Choroid plexus epithelial cell (primary cell): ENCODE results near the gene THSD7A.

Experiments used
- DNase-seq: peaks from one replicate; pipeline ENCODE4 v3.0.0-alpha.2; 2010; ENCODE audit warnings: low read depth
- H3K4me3 ChIP-seq: 2 replicates; pipeline ENCODE4 v1.5.1; 2011; ENCODE audit warnings: low read depth, mild to moderate bottlenecking, control low read depth, low read length, moderate library complexity
- TF ChIP-seq, protein P1 (sequence below): conservative IDR thresholded peaks from 2 replicates; pipeline ENCODE4 v1.5.1; 2011; ENCODE audit warnings: low read depth, mild to moderate bottlenecking, control low read depth, inconsistent platforms, low read length, moderate library complexity

The THSD7A gene

DNA sequence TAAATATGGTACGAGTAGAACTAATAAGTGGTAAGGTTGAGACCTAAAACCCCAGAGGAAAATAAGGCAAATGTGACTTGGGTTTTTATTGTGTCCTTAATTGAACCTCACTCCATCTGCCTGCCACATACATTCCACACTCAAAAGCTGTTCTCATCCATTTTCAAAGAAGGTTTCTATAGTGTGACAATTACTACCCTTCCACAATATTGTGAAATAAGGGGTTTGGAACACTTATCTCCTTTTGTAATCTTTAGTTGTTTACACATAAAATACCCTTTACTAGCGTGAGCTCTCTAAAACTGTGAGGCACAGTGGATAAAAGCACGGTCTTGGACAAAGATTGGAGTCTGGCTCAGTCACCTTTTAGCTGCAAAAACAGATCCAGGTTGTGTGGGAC lies 166.6 kb downstream of the THSD7A start:
- no peak overlapping the region for H3K4me3 ChIP-seq
- peak; percentile 18 for DNase-seq
- TF ChIP-seq, protein P1, sequence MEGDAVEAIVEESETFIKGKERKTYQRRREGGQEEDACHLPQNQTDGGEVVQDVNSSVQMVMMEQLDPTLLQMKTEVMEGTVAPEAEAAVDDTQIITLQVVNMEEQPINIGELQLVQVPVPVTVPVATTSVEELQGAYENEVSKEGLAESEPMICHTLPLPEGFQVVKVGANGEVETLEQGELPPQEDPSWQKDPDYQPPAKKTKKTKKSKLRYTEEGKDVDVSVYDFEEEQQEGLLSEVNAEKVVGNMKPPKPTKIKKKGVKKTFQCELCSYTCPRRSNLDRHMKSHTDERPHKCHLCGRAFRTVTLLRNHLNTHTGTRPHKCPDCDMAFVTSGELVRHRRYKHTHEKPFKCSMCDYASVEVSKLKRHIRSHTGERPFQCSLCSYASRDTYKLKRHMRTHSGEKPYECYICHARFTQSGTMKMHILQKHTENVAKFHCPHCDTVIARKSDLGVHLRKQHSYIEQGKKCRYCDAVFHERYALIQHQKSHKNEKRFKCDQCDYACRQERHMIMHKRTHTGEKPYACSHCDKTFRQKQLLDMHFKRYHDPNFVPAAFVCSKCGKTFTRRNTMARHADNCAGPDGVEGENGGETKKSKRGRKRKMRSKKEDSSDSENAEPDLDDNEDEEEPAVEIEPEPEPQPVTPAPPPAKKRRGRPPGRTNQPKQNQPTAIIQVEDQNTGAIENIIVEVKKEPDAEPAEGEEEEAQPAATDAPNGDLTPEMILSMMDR, result no peak

DNA sequence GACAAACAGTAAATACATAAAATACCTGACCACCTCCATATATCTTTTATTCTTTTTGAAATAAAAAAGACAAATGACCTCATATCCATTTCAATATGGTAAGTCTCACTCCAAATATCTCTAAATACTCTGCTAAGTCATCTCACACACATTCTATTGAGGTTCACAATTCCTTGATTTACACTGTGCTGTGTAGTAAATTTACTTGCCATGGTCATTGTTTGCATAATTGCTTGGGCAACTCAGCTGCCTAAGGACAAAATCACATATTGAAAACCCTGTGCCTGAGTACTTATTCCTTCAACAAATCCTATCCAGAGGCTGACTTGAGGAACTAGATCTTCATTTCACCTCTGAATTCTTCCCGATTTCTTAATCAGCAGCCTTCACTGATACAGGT lies 176.4 kb downstream of the THSD7A start:
- TF ChIP-seq, protein P1, result no peak

DNA sequence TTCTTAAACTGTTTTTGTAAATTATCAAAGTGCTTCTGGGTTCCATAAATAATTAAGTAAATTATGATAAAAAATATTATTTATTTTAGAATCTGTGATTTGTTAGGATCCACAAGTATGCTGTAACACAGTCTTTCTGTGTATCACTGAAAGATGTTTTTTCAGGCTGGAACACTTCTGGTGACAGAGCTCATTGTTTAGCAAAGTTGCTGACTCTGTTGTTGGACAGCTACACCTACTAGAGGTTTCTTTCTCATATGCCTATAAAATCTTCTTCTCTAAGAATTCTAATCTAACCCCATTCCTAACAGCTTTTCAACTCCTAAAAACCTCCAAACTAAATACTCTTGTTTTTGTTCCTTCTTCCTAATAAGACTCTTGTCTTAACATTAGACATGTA lies 176.8 kb downstream of the THSD7A start:
- H3K4me3 ChIP-seq, result no peak overlapping the region
- TF ChIP-seq, protein P1, result no peak
- no peak for DNase-seq

More for the DNA sequence above, 176.4 kb downstream of the THSD7A start:
- no peak for DNase-seq
- no peak overlapping the region for H3K4me3 ChIP-seq

DNA sequence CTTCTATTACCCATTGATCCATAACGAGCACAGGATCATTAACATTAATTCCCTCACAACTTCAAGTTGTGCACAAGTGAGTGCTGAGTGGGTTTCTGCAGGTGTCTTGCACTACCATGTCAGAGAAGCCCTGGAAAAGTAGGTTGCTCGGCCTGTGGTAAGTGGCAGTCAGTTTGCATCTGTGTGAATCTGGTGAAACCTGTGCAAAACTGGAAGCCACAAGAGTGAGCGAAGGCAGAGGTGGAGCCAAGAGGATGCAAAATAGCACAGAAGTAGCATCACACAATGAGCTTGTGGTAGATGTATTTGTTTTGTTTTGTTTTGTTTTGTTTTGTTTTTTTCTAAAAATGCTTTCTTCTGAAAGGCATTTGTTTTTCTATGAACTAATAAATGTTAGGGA lies 181.5 kb downstream of the THSD7A start:
- TF ChIP-seq, protein P1, result no peak
- DNase-seq, result no peak
- no peak overlapping the region for H3K4me3 ChIP-seq

DNA sequence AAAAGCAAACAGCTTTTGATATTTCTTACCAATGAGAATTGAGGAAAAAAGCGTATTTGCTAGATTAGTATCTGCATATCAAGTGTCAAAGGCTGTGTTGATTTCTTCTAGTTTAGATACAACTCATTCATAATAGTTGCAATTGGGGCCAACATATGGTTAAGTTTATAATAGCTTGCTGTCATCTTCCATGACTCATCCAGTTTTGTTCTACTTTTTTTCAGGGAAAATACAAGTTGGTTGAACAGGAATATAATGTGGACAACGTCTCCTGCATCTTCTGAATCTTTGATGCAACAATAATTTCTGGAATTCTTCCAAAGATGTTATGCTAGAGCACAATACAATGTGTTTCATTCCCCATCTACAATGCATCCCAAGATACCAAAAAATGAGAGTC lies 182.0 kb downstream of the THSD7A start:
- peak; percentile 74 for DNase-seq
- H3K4me3 ChIP-seq, result no peak overlapping the region
- TF ChIP-seq, protein P1, result no peak

DNA sequence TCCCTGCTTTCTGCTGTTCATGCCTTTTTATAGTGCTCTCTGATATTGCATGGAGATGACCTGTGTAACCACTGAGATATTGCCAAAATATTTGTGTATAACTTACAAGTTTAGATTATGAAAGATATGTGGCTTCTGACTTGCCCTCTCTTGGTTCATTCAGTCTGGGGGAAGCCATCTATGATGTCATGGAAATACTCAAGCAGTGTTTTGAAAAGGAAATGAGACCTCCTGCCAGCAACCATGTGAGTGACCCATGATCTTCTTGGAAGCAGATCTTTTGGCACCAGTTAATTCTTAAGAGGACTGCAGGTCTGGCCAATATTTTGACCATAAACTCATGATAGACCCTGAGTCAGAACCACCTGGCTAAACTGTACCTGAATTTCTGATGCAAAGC lies 183.0 kb downstream of the THSD7A start:
- H3K4me3 ChIP-seq, result no peak overlapping the region
- TF ChIP-seq, protein P1, result no peak
- DNase-seq, result peak; percentile 98

DNA sequence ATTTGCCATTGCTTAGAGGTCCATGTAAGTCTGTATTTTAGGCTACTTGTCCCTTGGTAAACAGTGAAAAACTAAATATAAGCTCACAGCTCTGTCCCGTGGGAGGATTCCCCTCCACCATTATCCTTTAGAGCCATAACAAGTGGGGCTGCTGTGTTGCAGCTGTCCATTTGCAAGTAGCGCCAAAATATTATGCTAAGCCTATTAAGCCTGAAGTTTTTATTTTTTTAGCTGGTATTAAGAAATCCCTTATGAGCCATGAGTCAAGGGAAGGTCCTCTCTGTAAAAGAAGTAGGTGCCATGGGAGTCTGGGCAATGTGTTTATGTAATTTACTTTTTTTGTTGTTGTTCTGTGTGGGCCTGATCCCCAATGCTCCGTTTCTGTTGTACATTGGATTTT lies 183.9 kb downstream of the THSD7A start:
- TF ChIP-seq, protein P1, result no peak
- peak; percentile 36 for DNase-seq
- no peak overlapping the region for H3K4me3 ChIP-seq
